K562 (cell line): ENCODE data around the gene ZNF234. TPM values are rescaled to one million over a fixed set of nuclear protein-coding genes. Genes with fewer than 3 reads are reported as not detected.

Source experiments
- BCLAF1 ChIP-seq, 2 experiments: fragments of 450-650 bp in 1 of 2; IDR thresholded peaks; 2 replicates each; pipeline ENCODE4 v1.6.1; 2011 to 2017; ENCODE audit warnings: low read depth in 2 of 2, antibody characterized with exemption in 1 of 2, borderline replicate concordance in 1 of 2, low read length in 1 of 2, mild to moderate bottlenecking in 1 of 2, mixed read lengths in 1 of 2; ENCODE audit not compliant: control insufficient read depth in 1 of 2
- CCNT2 ChIP-seq: IDR thresholded peaks from 2 replicates; pipeline ENCODE4 v1.6.1; 2011; ENCODE audit warnings: borderline replicate concordance, low read depth, mild to moderate bottlenecking, moderate library complexity, mixed read lengths, low read length; ENCODE audit not compliant: insufficient read length; ENCODE audit errors: extremely low read depth
- HNRNPUL1 ChIP-seq: fragments of 200-400 bp; formaldehyde crosslinking; IDR thresholded peaks from 2 replicates; pipeline ENCODE4 v1.6.1; 2017; ENCODE audit warnings: low read length
- KAT2B ChIP-seq: IDR thresholded peaks from one replicate; pipeline ENCODE4 v1.6.1; 2012; ENCODE audit warnings: low read depth, mild to moderate bottlenecking, control low read depth, inconsistent platforms, low read length, moderate library complexity
- MXI1 ChIP-seq: IDR thresholded peaks from 2 replicates; pipeline ENCODE4 v1.6.1; 2011; ENCODE audit warnings: low read depth, mild to moderate bottlenecking, improper control_type of control experiment, low read length
- NELFE ChIP-seq: IDR thresholded peaks from 2 replicates; pipeline ENCODE4 v1.6.1; 2011; ENCODE audit warnings: mild to moderate bottlenecking; ENCODE audit not compliant: insufficient read depth, insufficient read length
- PHB ChIP-seq: fragments of 250-450 bp; sonication (Bioruptor Pico); IDR thresholded peaks from 2 replicates; pipeline ENCODE4 v1.5.0; 2021
- PHF20 ChIP-seq: fragments of 450-650 bp; IDR thresholded peaks from 2 replicates; pipeline ENCODE4 v1.6.1; 2018; ENCODE audit not compliant: partially characterized antibody
- POLR2AphosphoS2 ChIP-seq: IDR thresholded peaks from 2 replicates; pipeline ENCODE4 v1.6.1; 2012; ENCODE audit warnings: low read length, improper control_type of control experiment
- RAD21 ChIP-seq, 2 experiments: fragments of 250-450 bp in 1 of 2; fragments of 450-650 bp in 1 of 2; sonication (Bioruptor Pico) in 1 of 2; formaldehyde crosslinking in 1 of 2; IDR thresholded peaks in 1 of 2; conservative IDR thresholded peaks in 1 of 2; 2 replicates each; pipeline versions ENCODE4 v1.4.0 to v1.8.0; 2020 to 2022; ENCODE audit warnings: mild to moderate bottlenecking in 2 of 2, moderate library complexity in 1 of 2
- RBM25 ChIP-seq: fragments of 200-400 bp; formaldehyde crosslinking; IDR thresholded peaks from 2 replicates; pipeline ENCODE4 v1.6.1; 2018; ENCODE audit warnings: low read length, low read depth, moderate library complexity; ENCODE audit not compliant: severe bottlenecking
- XRCC4 ChIP-seq: IDR thresholded peaks from one replicate; pipeline ENCODE4 v1.6.1; 2011; ENCODE audit not compliant: insufficient read depth, insufficient read length; ENCODE audit errors: extremely low read depth
- ZNF518B ChIP-seq: fragments of 250-450 bp; sonication (Bioruptor Pico); IDR thresholded peaks from 2 replicates; pipeline ENCODE4 v1.5.0; 2021; ENCODE audit warnings: mild to moderate bottlenecking, moderate library complexity
- polyA plus RNA-seq, 8 experiments: library from polyadenylated mRNA; depleted of rRNA in 4 of 8; stranded (reverse) in 5 of 8; unstranded in 3 of 8; fragments of >200 nt; fragmentation: Nextera tagmentation in 2 of 8; fragmentation: Illumina TruSeq in 1 of 8; extraction: Ambion mirVana in 2 of 8; extraction: Trizol in 1 of 8; gene quantifications; 2 replicates each; pipeline versions ENCODE4 v1.2.1 to v1.2.3, GENCODE V29; 2011 to 2014; ENCODE audit warnings: inconsistent platforms in 1 of 8, missing spikeins in 1 of 8
- total RNA-seq, 7 experiments: library from RNA; depleted of rRNA in 6 of 7; stranded (reverse); fragments of >200 nt in 6 of 7; fragmentation: Illumina TruSeq in 2 of 7; extraction: Trizol in 2 of 7; gene quantifications; 2 replicates each; pipeline versions ENCODE4 v1.2.1 to v1.2.3, GENCODE V29; 2011 to 2021; ENCODE audit warnings: low replicate concordance in 1 of 7
- TF ChIP-seq, protein P1 (sequence below), 2 experiments: IDR thresholded peaks; 2 replicates each; pipeline ENCODE4 v1.6.1; 2011; ENCODE audit warnings: borderline replicate concordance in 1 of 2, control low read depth in 1 of 2, low read depth in 1 of 2, low read length in 1 of 2, mild to moderate bottlenecking in 1 of 2, mixed read lengths in 1 of 2, moderate library complexity in 1 of 2; ENCODE audit not compliant: insufficient read depth in 1 of 2, insufficient read length in 1 of 2, poor library complexity in 1 of 2, severe bottlenecking in 1 of 2; ENCODE audit errors: extremely low read depth in 1 of 2
- TF ChIP-seq, protein P2 (sequence below): fragments of 450-650 bp; IDR thresholded peaks from 2 replicates; pipeline ENCODE4 v1.6.1; 2016

ZNF234 gene
- total and polyA plus RNA-seq, 9 of the 15 experiments (the other 6 are each of a cell fraction or from before 2014, with no cell fraction given) = 0.82 to 2.9 (median 1.5) TPM

DNA sequence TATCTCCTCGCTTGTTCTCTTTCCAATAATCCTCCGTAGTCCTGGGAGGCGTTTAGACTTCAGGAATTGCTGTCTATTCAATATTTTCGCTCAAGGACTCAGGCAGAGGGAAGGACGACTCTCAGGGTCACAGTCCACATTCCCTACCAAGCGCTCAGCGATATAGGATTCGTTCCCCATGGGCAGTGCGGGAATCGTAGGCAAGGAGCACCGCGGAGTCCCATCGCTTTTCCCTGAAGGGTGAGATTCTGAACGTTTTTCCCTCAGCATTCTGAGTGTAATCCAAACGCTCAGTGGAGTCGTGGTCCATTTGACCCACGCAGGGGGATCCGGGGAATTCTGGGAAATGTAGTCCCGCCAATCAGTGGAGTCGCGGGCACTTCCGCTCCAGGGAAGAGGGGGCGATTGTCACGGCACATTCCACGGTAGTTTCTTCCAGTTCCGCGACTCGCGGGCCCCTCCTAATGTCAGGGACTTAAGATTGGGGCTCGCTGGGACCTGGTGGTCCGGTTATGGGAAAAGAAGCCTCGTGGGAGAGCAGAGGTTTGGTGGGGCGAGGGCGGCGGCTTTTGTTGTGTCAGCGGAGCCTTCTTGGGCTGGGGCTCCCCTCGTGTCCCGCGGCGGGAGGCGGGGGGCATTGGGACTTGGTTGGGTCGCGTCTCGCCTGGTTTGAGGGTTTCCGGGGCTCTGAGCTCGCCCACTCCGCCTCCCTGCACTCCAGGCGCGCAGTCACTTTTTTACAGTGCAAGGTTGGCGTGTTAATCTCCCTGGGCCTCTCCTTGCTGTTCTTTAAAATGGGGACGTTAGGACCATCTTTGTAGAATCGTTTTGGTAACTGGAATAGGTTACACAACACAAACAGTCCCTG lies at the start of gene ZNF234 (continued):
- TF ChIP-seq PHF20 (peak; percentile 50), HNRNPUL1 (no peak), ZNF518B (CRISPR knock-in tag) (no peak), BCLAF1 (IDR thresholded peaks at IDR 0.05; ENCODE audit: borderline replicate concordance in 1 of 2, control insufficient read depth in 1 of 2, low read depth in 2 of 2, low read length in 1 of 2) (no peak), MXI1 (no peak), RBM25 (peak; percentile 70), NELFE (no peak), RAD21 (CRISPR knock-in tag; conservative IDR thresholded peaks at IDR 0.05 in 1 of 2, IDR thresholded peaks at IDR 0.05 in 1 of 2) (0 out of 4 replicates have a peak, but pooled peaks of 1 of the 2 experiments have one; percentile 26), KAT2B (no peak), PHB (CRISPR knock-in tag) (no peak), XRCC4 (no peak), CCNT2 (no peak), POLR2AphosphoS2 (no peak)
- TF ChIP-seq, protein P1, sequence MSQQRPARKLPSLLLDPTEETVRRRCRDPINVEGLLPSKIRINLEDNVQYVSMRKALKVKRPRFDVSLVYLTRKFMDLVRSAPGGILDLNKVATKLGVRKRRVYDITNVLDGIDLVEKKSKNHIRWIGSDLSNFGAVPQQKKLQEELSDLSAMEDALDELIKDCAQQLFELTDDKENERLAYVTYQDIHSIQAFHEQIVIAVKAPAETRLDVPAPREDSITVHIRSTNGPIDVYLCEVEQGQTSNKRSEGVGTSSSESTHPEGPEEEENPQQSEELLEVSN (IDR thresholded peaks at IDR 0.05; ENCODE audit: borderline replicate concordance in 1 of 2, extremely low read depth in 1 of 2, insufficient read depth in 1 of 2, insufficient read length in 1 of 2, low read depth in 1 of 2, low read length in 1 of 2, poor library complexity in 1 of 2, severe bottlenecking in 1 of 2) = peak in 1 of 2 experiments; percentile 73
- TF ChIP-seq, protein P2, sequence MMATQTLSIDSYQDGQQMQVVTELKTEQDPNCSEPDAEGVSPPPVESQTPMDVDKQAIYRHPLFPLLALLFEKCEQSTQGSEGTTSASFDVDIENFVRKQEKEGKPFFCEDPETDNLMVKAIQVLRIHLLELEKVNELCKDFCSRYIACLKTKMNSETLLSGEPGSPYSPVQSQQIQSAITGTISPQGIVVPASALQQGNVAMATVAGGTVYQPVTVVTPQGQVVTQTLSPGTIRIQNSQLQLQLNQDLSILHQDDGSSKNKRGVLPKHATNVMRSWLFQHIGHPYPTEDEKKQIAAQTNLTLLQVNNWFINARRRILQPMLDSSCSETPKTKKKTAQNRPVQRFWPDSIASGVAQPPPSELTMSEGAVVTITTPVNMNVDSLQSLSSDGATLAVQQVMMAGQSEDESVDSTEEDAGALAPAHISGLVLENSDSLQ = peak; percentile 58
